Mesenchymal stem cell (in vitro differentiated cells and primary cell): ENCODE data around the gene PDIA4.

ENCODE experiments used
- DNase-seq: peaks from one replicate; pipeline ENCODE4 v3.0.0-alpha.2; 2013
- H2AFZ ChIP-seq: one replicate; pipeline ENCODE4 v1.6.1; 2013; ENCODE audit warnings: low read depth, mild to moderate bottlenecking, control low read depth, inconsistent platforms, low read length, moderate library complexity
- H2AK5ac ChIP-seq: 2 replicates; pipeline ENCODE4 v1.6.1; 2013; ENCODE audit warnings: low read length, moderate library complexity, mild to moderate bottlenecking, inconsistent platforms; ENCODE audit not compliant: severe bottlenecking
- H2BK120ac ChIP-seq: one replicate; pipeline ENCODE4 v1.6.1; 2013; ENCODE audit warnings: low read depth, mild to moderate bottlenecking, inconsistent platforms, low read length, moderate library complexity
- H2BK12ac ChIP-seq, 2 experiments: one replicate each; pipeline ENCODE4 v1.6.1; 2013; ENCODE audit warnings: inconsistent platforms in 2 of 2, low read length in 2 of 2, mild to moderate bottlenecking in 2 of 2, moderate library complexity in 2 of 2, control low read depth in 1 of 2
- H2BK15ac ChIP-seq: one replicate; pipeline ENCODE4 v1.6.1; 2013; ENCODE audit warnings: mild to moderate bottlenecking, low read depth, inconsistent platforms; ENCODE audit not compliant: poor library complexity, severe bottlenecking
- H2BK5ac ChIP-seq: 2 replicates; pipeline ENCODE4 v1.6.1; 2013; ENCODE audit warnings: low read depth, mild to moderate bottlenecking, low read length, control low read depth, inconsistent platforms; ENCODE audit not compliant: poor library complexity, severe bottlenecking
- H3K14ac ChIP-seq, 2 experiments: one replicate each; pipeline ENCODE4 v1.6.1; 2013; ENCODE audit warnings: inconsistent platforms in 2 of 2, low read length in 2 of 2, control low read depth in 1 of 2, mild to moderate bottlenecking in 1 of 2, moderate library complexity in 1 of 2
- H3K18ac ChIP-seq, 2 experiments: one replicate each; pipeline ENCODE4 v1.6.1; 2013; ENCODE audit warnings: inconsistent platforms in 2 of 2, low read length in 2 of 2, control low read depth in 1 of 2, low read depth in 1 of 2, mild to moderate bottlenecking in 1 of 2
- H3K23ac ChIP-seq, 2 experiments: one replicate each; pipeline ENCODE4 v1.6.1; 2013; ENCODE audit warnings: inconsistent platforms in 2 of 2, low read length in 2 of 2, mild to moderate bottlenecking in 2 of 2, moderate library complexity in 2 of 2, control low read depth in 1 of 2
- H3K27ac ChIP-seq: 2 replicates; pipeline ENCODE4 v1.5.1; 2013; ENCODE audit warnings: mild to moderate bottlenecking, moderate library complexity, low read length, control low read depth, inconsistent platforms; ENCODE audit not compliant: poor library complexity, severe bottlenecking
- H3K27me3 ChIP-seq, 2 experiments: 2 replicates each; pipeline versions ENCODE4 v1.6.1 to v1.7.0; 2013; ENCODE audit warnings: low read length in 2 of 2, mild to moderate bottlenecking in 2 of 2, moderate library complexity in 2 of 2, control low read depth in 1 of 2, inconsistent platforms in 1 of 2; ENCODE audit not compliant: control insufficient read depth in 1 of 2, insufficient read depth in 1 of 2
- H3K36me3 ChIP-seq, 2 experiments: 2 replicates each; pipeline versions ENCODE4 v1.6.1 to v1.7.0; 2013; ENCODE audit warnings: low read length in 2 of 2, control low read depth in 1 of 2, inconsistent platforms in 1 of 2, low read depth in 1 of 2, mild to moderate bottlenecking in 1 of 2; ENCODE audit not compliant: insufficient read depth in 2 of 2, control insufficient read depth in 1 of 2
- H3K4ac ChIP-seq, 2 experiments: one replicate each; pipeline ENCODE4 v1.6.1; 2013; ENCODE audit warnings: inconsistent platforms in 2 of 2, low read length in 2 of 2, mild to moderate bottlenecking in 2 of 2, moderate library complexity in 2 of 2, control low read depth in 1 of 2, low read depth in 1 of 2
- H3K4me1 ChIP-seq: 2 replicates; pipeline ENCODE4 v1.6.1; 2013; ENCODE audit warnings: low read depth, low read length, control low read depth; ENCODE audit not compliant: control insufficient read depth, insufficient read depth
- H3K4me2 ChIP-seq: 2 replicates; pipeline ENCODE4 v1.6.1; 2013; ENCODE audit warnings: low read length, mild to moderate bottlenecking, inconsistent platforms; ENCODE audit not compliant: poor library complexity, severe bottlenecking
- H3K4me3 ChIP-seq, 2 experiments: 2 replicates each; pipeline versions ENCODE4 v1.5.1 to v1.7.0; 2013; ENCODE audit warnings: low read length in 2 of 2, mild to moderate bottlenecking in 2 of 2, control low read depth in 1 of 2, low read depth in 1 of 2; ENCODE audit not compliant: insufficient read depth in 1 of 2
- H3K79me1 ChIP-seq: replicated peaks from 2 replicates; pipeline ENCODE4 v1.6.1; 2013; ENCODE audit warnings: mild to moderate bottlenecking, control low read depth, low read length, inconsistent platforms; ENCODE audit not compliant: poor library complexity, severe bottlenecking
- H3K9ac ChIP-seq: 2 replicates; pipeline ENCODE4 v1.7.0; 2013; ENCODE audit warnings: mild to moderate bottlenecking, low read length, moderate library complexity
- H3K9me3 ChIP-seq: 2 replicates; pipeline ENCODE4 v1.7.0; 2013; ENCODE audit warnings: mild to moderate bottlenecking, low read length; ENCODE audit not compliant: control insufficient read depth
- H4K8ac ChIP-seq: one replicate; pipeline ENCODE4 v1.6.1; 2013; ENCODE audit warnings: inconsistent platforms, mild to moderate bottlenecking, low read length, moderate library complexity
- H4K91ac ChIP-seq: one replicate; pipeline ENCODE4 v1.6.1; 2013; ENCODE audit warnings: mild to moderate bottlenecking, low read length, inconsistent platforms
- WGBS: methylation state at CpG from one replicate; pipeline ENCODE4 v1.1.7; 2013; ENCODE audit warnings: mixed read lengths; 5-methylcytosine and 5-hydroxymethylcytosine counted together

Gene PDIA4

DNA sequence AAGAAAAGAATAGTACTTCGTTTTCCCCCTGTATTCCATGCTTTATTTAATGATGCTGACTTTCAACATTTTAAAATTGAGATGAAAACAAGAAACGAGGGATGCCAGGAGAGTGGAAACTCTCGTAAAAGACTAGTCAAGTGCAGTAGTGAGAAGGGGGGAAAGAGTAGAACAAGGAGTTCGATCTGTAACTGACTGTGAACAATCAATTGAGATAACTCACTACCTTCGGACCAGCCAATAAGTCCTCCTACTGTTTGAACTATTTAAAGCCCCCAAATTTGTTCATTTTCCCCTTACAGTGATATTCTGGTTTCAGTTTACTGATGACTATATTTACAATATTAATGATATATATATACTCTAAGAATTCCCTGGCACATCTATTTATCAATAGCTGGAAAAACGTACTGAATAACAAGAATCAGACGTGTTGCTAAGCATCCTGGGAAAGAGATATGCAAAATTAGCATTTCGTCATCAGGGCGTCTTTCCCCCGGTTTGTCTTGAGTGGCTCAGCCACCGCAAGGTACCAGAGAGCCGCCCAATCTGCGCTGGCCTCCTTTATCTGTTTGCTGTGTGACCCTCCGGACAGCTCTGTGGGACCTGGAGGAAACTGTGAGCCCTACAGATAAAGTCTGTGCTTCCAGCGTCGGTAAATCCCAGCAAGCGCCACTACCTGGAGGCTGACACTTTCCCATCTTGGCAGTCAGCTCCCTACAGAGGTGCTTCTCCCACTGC, 41.1 kb downstream of the PDIA4 start:
- 0% methylated on average over 14 of the region's 17 CpGs for WGBS
- DNase-seq, result peak; percentile 91

DNA sequence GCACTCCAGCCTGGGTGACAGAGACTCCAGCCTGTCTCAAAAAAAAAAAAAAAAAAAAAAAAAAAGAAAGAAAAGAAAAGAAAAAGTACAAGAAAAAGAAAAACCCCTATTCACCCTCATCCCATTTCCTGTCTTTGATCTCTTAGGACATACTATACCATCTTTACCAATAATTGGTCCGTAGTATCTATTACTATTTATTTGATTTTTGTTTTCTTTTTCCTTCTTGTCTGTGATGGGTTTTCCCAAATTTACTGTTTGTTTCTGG, 41.6 kb downstream of the PDIA4 start:
- Histone ChIP-seq H2BK120ac (no peak overlapping the region), H3K36me3 (no peaks in the 10 kb centered on the region), H3K4me2 (no peak overlapping the region), H3K27ac (no peak overlapping the region), H3K14ac (no peak overlapping the region), H2BK12ac (no peak overlapping the region), H3K4ac (no peak overlapping the region), H3K27me3 (no peaks in the 10 kb centered on the region), H3K4me3 (peak overlapping the region in 1 of 2 experiments; percentile 80), H2BK5ac (no peak overlapping the region), H3K9me3 (no peaks in the 10 kb centered on the region), H2AK5ac (no peak overlapping the region), H3K9ac (peak overlapping the region; percentile 89), H2AFZ (no peak overlapping the region), H2BK15ac (no peak overlapping the region), H3K18ac (no peak overlapping the region), H3K79me1 (no peaks in the 10 kb centered on the region), H3K4me1 (peaks cover 5% of the 10 kb centered on the region), H4K8ac (no peak overlapping the region), H3K23ac (no peak overlapping the region), H4K91ac (no peak overlapping the region)
- no CpG with 5 or more reads among the region's 1 CpG for WGBS
- no peak for DNase-seq

More for the DNA sequence above, 41.1 kb downstream of the PDIA4 start:
- no peaks in the 10 kb centered on the region for H3K27me3 ChIP-seq
- peak overlapping the region; percentile 89 for H3K9ac ChIP-seq
- H2BK12ac ChIP-seq, result no peak overlapping the region
- H3K4me1 ChIP-seq, result peaks cover 5% of the 10 kb centered on the region
- H3K18ac ChIP-seq, result peak overlapping the region; percentile 16 to 33
- no peaks in the 10 kb centered on the region for H3K36me3 ChIP-seq
- peak overlapping the region; percentile 64 to 80 for H3K4me3 ChIP-seq
- H3K9me3 ChIP-seq, result no peaks in the 10 kb centered on the region
- H3K4me2 ChIP-seq, result peak overlapping the region; percentile 88
- H3K79me1 ChIP-seq, result no peaks in the 10 kb centered on the region
- peak overlapping the region; percentile 84 for H4K8ac ChIP-seq
- H3K27ac ChIP-seq, result peak overlapping the region; percentile 83
- peak overlapping the region; percentile 14 for H2BK5ac ChIP-seq
- H3K4ac ChIP-seq, result no peak overlapping the region
- H2AK5ac ChIP-seq, result no peak overlapping the region
- H2BK120ac ChIP-seq, result no peak overlapping the region
- H2AFZ ChIP-seq, result peak overlapping the region; percentile 72
- no peak overlapping the region for H2BK15ac ChIP-seq
- H3K14ac ChIP-seq, result no peak overlapping the region
- H4K91ac ChIP-seq, result no peak overlapping the region
- no peak overlapping the region for H3K23ac ChIP-seq

DNA sequence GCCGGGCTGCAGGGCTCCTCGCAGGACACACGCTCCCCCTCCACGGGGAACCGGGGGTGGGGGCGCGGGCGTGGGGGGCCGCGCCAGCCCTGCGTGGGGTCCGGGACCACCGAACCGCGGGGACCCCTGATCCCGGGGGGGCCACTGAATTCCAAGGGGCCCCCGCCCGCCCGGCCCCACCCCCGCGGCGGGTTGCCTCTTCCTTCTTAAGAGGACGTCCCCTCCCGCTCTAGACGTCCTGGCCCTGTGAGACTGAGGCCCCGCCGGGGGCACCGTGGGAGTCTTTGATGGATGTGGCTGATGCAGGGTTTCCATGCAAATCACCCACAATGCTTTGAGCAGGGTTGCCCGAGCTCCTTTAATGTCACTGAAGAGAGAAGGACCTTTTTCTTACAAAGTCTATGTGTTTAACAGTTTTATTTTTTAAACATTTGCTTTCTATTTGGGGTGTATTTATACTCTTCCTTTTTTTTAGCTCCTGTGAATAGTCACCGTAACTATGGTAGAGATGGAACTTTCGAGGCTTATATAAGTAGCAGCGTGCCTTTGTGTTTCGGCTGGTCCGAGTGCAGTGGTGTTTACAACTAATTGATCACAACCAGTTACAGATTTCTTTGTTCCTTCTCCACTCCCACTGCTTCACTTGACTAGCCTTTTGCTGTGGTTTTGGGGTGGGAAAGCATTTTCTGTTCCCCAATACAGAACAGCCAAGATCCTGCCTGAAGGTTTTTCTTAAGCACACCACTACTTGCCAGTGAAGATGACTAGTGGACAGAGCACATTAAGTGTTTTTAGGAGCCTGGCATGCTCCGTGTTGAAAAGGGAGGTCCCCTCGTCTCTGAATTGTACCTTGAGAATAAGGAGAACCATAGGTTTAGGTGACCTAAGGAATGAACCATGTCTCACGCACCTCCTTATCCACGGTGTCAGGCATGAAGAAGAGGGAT, 44.8 kb downstream of the PDIA4 start:
- no peaks in the 10 kb centered on the region for H3K79me1 ChIP-seq
- no peak overlapping the region for H3K23ac ChIP-seq
- H3K27ac ChIP-seq, result no peak overlapping the region
- H3K9ac ChIP-seq, result peak overlapping the region; percentile 87
- peak overlapping the region in 1 of 2 experiments; percentile 43 for H3K18ac ChIP-seq
- peaks cover 0 to 7% of the 10 kb centered on the region in 2 experiments for H3K27me3 ChIP-seq
- no peak overlapping the region for H4K91ac ChIP-seq
- no peak overlapping the region for H2BK12ac ChIP-seq
- no peak overlapping the region for H2AFZ ChIP-seq
- 3% methylated on average over 29 of the region's 38 CpGs for WGBS
- H2BK5ac ChIP-seq, result no peak overlapping the region
- H2AK5ac ChIP-seq, result no peak overlapping the region
- H3K4me1 ChIP-seq, result peaks cover 2% of the 10 kb centered on the region
- DNase-seq, result peak; percentile 91
- H3K36me3 ChIP-seq, result no peaks in the 10 kb centered on the region
- H2BK15ac ChIP-seq, result no peak overlapping the region
- H3K9me3 ChIP-seq, result no peaks in the 10 kb centered on the region
- H4K8ac ChIP-seq, result no peak overlapping the region
- H3K4me2 ChIP-seq, result peak overlapping the region; percentile 100
- H3K4ac ChIP-seq, result no peak overlapping the region
- H2BK120ac ChIP-seq, result no peak overlapping the region
- H3K4me3 ChIP-seq, result peak overlapping the region; percentile 74 to 92
- no peak overlapping the region for H3K14ac ChIP-seq

DNA sequence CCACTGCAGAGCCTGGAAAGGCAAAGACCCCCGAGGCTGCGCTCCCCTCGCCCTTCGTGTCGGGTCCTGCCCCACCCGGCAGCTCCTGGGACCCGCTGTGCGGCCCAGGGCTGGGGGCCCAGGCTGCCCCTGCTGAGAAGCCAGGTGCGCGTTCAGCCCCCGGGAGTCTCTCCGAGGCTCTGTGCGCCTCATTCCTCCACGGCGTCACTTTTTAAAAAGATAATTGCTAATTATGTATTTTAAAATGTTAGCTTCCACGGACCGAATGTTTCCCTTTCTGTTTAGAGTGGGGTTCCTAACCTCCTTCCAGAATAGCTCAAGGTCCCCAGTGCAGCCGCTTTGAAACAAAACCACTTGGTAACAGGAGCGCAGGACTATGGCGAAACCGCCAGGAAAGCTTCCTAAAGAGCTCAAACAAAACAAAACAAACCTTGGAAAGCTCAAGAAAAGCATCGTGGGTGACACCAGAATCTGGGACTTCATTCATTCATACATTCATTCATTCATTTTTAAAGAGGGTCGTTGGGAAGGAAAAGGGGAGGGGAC, 45.6 kb downstream of the PDIA4 start:
- Histone ChIP-seq H3K4me1 (no peaks in the 10 kb centered on the region), H4K91ac (no peak overlapping the region), H2BK120ac (no peak overlapping the region), H3K27ac (no peak overlapping the region), H2BK12ac (no peak overlapping the region), H2BK15ac (no peak overlapping the region), H3K9ac (peak overlapping the region; percentile 73), H2AK5ac (no peak overlapping the region), H3K79me1 (no peaks in the 10 kb centered on the region), H3K23ac (no peak overlapping the region), H3K4ac (no peak overlapping the region), H3K36me3 (no peaks in the 10 kb centered on the region), H3K14ac (no peak overlapping the region), H3K9me3 (no peaks in the 10 kb centered on the region), H3K4me2 (peak overlapping the region; percentile 100), H4K8ac (no peak overlapping the region), H3K18ac (peak overlapping the region in 1 of 2 experiments; percentile 43), H3K4me3 (peak overlapping the region; percentile 74 to 92), H3K27me3 (peaks cover 0 to 14% of the 10 kb centered on the region in 2 experiments), H2BK5ac (no peak overlapping the region), H2AFZ (peak overlapping the region; percentile 84)
- peak; percentile 67 for DNase-seq
- under 1% methylated on average over 15 of the region's 23 CpGs for WGBS
